GM19438 (cell line): Measurements from ENCODE around the gene NOG.

ENCODE experiments used
- ATAC-seq: cut with Tn5 transposase; IDR thresholded peaks from one replicate; pipeline ENCODE4 v1.9.1; 2021; ENCODE audit warnings: low read depth; ENCODE audit not compliant: unreplicated experiment

NOG gene

DNA sequence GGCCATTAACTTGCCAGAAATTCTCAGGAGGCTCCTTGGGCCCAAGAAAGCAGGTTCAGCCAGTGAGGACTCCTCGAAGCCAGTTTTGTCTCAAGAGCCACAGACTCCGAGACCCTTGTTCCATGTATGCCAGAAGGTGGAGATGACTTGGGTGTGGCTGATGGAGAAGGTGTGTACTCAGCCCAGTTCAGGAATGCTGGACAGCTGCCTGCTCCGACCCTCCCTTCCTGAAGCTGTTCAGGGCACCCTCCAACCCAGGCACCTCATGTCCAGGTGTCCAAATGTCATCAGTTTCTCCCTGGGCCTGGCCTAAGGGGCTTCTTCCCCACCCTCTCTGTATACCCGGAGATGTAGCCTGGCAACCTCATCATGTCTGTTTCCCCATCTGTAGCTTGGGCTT lies 40.2 kb downstream of the NOG start:
- no peak for ATAC-seq

DNA sequence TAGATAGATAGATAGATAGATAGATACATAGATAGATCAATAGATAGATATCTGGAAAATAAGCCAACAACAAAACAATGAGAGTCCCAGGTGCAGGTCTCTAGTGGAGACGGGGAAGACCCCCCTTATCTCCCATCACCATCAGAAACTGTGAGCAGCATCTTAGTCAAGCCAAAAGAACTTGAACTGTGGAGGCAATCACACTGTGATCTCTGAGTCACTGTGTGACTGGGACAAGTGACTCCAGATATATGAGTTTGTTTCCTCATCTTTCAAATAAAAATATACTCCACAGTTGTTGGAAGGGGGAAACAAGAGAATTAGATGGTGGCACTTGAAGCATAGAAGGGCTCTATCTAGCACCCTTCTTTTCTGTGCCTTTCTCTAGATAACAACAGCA lies 42.1 kb downstream of the NOG start:
- no peak for ATAC-seq

DNA sequence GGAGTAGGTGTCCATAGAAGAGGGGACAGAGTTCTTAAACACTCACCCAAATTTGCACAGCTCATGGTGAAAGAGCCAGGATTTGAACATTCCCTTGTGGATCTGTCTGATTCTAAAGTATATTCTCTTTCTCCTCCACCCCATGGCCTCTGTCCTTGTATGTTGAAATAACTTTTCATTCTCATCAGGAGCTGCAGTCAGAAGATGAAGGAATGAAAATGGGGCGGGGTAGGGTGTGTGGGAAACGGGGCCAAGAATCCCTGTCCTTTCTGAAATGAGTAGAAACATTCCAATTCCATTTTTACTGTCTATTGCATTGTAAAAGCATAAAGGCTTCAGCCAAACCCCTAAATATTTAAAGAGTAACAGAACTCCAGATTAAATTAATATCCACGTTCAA lies 42.8 kb downstream of the NOG start:
- ATAC-seq = no peak

DNA sequence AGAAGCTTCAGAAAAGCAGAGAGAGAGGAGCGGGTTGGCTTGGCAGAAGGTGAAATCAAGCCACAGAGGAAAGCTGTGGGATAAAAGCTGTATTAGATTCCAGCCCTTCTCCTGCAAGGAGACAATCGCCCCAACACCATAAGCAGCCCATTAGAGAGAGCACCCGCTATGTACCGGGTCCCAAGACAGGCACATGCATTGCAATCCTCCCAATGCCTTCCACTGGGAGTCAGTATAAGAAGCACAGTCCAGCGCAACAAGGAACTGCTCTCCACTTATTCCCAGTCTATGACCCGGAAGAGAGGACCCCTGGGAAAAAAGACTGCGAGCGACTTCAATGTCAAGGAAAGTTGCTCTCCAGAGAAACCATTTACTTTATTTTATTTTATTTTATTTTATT lies 43.8 kb downstream of the NOG start:
- ATAC-seq = no peak

DNA sequence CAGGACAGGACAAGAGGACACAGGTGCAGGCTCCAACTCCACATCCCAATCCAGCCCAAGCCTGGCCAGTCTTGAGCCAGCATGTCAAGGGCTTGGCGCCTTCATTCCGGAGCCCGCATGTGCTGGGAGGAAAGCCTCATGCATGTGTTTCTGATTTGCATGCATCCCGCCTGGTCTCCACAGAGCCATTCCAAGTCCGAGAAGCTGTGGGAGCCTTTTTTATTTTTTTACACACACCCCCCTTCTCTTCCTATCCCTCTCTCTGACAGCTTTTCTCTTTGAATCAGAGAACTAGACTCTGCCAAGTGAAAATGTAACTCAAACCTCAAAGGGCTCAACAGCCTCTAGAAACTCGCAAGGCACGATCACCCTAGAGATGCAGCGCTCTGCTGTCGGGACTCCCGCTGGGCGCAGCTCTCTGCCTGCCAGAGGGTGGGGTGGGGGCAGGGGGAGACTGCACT lies 45.1 kb downstream of the NOG start:
- ATAC-seq = no peak

DNA sequence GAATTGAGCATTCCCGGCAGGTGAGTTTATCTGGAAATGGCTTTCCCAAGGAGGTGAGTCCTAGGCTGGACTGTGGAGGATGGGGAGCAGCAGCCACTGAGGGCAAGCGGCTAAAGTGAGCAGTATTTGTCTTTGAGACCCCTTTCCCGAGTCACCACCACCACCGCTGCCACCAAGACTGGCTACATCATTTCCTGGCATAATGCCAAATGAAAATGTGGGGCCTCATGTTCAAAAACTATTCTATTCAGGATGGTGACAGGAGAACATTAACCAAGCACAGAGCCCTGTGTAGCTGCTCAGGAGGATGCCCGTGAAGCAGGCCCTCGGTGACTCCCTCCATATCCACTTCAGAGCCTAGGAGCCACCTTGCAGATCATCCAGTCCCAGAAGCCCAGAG lies 46.0 kb downstream of the NOG start:
- no peak for ATAC-seq

DNA sequence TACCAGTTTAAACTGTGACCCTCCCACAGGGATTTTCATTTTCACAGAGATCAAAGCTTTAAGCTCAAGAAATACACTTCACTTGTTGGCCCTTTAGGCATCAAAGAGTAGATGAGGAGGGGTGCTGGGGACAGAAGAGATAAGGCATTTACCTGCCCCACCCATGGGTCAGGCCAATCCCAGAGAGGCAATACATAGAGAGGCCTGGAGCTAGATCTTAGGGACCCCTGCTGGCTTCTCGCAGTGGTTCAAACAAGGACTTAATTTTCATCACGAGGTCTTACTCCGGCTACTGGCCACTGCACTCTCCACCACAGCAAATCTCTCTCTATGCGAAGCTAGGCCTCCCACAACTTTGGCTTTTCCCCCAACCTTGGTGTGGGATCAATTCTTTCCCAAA lies 46.6 kb downstream of the NOG start:
- no peak for ATAC-seq

DNA sequence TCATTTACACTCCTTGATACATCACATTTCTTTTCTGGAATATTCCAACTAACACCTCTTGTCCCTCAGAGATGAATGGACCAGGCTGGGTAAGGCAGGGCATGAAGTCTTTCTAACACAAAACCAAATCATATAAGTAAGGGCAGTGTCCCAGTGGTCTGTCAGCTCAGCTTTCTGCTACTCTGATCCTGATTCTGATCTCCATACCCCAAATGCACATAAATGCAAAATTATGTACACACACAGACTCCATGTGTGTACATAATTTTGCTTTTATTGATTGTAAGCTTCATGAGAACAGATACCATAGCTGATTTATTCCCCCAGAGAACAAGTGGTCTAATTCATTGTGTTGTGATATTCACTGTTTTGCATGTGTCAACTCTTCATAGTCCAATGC lies 47.9 kb downstream of the NOG start:
- no peak for ATAC-seq

DNA sequence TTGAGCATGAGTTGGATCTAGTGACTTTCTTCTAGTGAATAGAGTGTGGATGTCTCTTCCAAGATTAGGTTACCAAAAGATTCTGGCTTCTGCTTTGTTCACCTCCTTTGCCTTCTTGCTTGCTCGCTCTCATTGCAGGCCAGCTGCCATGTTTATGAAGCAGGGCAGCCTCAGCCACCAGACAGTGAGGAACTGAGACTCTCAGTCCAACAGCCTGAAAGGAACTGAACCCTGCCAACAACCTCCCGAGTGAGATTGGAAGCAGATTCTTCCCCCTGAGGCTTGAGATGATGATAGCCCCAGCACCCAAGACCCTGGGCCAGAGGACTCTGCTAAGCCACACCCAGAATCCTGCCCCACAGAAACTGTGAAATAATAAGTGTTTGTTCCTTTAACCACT lies 48.4 kb downstream of the NOG start:
- no peak for ATAC-seq

DNA sequence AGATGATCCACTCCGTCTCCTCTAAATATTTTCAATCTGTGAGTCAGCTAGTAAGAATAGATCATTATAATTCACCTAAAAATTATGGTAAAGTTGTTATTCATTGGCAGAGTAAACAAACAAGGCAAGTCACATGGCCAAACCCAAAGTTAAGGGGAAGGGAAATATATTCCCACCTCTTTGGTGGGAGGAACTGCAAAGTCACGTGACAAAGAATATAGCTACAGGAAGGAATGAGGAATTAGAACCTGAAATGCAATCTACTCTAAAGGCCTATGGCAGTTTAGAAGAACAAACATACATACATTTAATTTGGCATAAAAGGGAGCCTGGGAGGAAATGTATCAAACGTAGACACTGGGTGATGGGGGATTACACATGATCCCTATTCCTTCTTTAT lies 48.9 kb downstream of the NOG start:
- no peak for ATAC-seq
